Uterus (tissue), 4 donors: ENCODE data around the gene RTEL1. TPM values are rescaled to one million over a fixed set of nuclear protein-coding genes. Genes with fewer than 3 reads are reported as not detected.

Experiments used
- DNase-seq, 2 donors: peaks; one replicate each; pipeline ENCODE4 v3.0.0-alpha.2; 2019 to 2020
- H3K27ac ChIP-seq, 2 donors: fragments of 200-600 bp; sonication (generic); 1 replicate in 1 of 2; 2 replicates in 1 of 2; pipeline ENCODE4 v1.5.1; 2016 to 2018
- H3K27me3 ChIP-seq, 2 donors: fragments of 200-600 bp; sonication (generic); one replicate each; pipeline ENCODE4 v1.5.1; 2018 to 2019; ENCODE audit warnings: control low read depth in 1 of 2
- H3K36me3 ChIP-seq, 2 donors: fragments of 200-600 bp; sonication (generic); one replicate each; pipeline ENCODE4 v1.5.1; 2019; ENCODE audit warnings: control low read depth in 1 of 2
- H3K4me1 ChIP-seq, 2 donors: fragments of 200-600 bp; sonication (generic); one replicate each; pipeline ENCODE4 v1.5.1; 2018 to 2019; ENCODE audit warnings: control low read depth in 1 of 2
- H3K4me3 ChIP-seq, 2 donors: fragments of 200-600 bp; sonication (generic); 1 replicate in 1 of 2; 2 replicates in 1 of 2; pipeline ENCODE4 v1.5.1; 2018 to 2019; ENCODE audit warnings: mild to moderate bottlenecking in 1 of 2
- H3K9me3 ChIP-seq, 2 donors: fragments of 200-600 bp; sonication (generic); one replicate each; pipeline ENCODE4 v1.5.1; 2019; ENCODE audit warnings: control low read depth in 1 of 2
- POLR2A ChIP-seq, 2 donors: fragments of 450-650 bp; IDR thresholded peaks; one replicate each; pipeline ENCODE4 v1.6.1; 2016; ENCODE audit warnings: antibody characterized with exemption in 2 of 2, mild to moderate bottlenecking in 1 of 2, moderate library complexity in 1 of 2
- intact Hi-C: fragments of 100-400 bp; cut with DNase I; formaldehyde crosslinking; loops from one replicate; pipeline ENCODE4 v1.15.1; 2023; ENCODE audit warnings: low total_unique reads
- total RNA-seq, 4 donors: library from RNA; depleted of rRNA in 3 of 4; stranded (reverse); fragments of >200 nt in 3 of 4; gene quantifications; one replicate each; pipeline versions ENCODE4 v1.1.0 to v1.2.4, GENCODE V29; 2014 to 2023
- TF ChIP-seq, protein P1 (sequence below), 4 experiments: fragments of 200-600 bp in 2 of 4; fragments of 450-650 bp in 2 of 4; sonication (generic) in 2 of 4; IDR thresholded peaks; one replicate each; pipeline ENCODE4 v1.5.1; 2016 to 2019; ENCODE audit warnings: antibody characterized with exemption in 4 of 4, mild to moderate bottlenecking in 2 of 4, moderate library complexity in 1 of 4
- donor health status: DM: yes; HTN: yes; CAD: no.

RTEL1 gene
- total RNA-seq, 4 donors from 2014 or later = 17.4 to 56.5 (median 26.6) TPM

DNA sequence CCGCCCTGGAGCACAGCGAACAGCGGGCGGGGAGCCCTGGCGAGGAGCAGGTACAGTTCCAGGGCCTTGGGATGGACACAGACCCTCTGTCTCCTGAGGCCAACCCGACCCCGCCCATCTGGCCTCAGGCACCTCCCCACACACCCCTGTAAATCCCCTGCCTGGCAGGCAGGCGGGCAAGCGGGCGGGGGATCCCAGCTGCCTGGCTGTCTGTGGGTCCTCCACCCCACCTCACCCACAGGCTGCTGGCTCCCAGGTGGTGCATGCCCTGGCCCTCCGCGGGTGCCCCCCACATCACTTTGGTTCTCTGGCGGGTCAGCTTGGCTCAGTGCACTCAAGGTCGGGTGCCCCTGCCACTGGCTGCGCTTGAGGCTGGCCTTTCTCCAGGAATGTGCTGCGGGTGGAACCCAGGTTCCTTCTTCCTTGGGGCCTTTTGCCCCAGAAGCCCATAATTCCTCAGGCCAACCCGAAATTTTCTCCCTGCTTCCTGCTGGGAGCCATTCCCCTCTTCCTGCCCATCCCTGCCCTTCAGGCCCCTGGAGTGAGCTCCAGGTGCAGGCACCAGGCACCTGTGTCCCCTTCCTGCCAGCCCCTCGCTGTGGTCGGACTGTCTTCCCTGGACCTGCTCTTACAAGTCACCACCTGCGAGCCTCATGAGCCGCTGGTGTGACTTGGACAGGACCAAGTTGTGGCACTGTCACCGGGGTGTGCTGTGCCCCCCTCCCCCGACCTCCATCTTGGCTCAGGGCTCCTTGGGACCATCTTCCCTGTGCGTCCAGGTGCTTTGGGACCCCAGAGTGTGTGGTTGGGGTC, 33.0 kb downstream of the RTEL1 start:
- Histone ChIP-seq H3K4me1 (peaks cover 0 to 13% of the 10 kb centered on the region in 2 donors), H3K9me3 (no peaks in the 10 kb centered on the region), H3K27ac (no peak overlapping the region), H3K4me3 (no peak overlapping the region), H3K36me3 (no peaks in the 10 kb centered on the region), H3K27me3 (no peaks in the 10 kb centered on the region)
- intact Hi-C loops = no loop called here
- TF ChIP-seq POLR2A (IDR thresholded peaks at IDR 0.05) = no peak
- TF ChIP-seq, protein P1, sequence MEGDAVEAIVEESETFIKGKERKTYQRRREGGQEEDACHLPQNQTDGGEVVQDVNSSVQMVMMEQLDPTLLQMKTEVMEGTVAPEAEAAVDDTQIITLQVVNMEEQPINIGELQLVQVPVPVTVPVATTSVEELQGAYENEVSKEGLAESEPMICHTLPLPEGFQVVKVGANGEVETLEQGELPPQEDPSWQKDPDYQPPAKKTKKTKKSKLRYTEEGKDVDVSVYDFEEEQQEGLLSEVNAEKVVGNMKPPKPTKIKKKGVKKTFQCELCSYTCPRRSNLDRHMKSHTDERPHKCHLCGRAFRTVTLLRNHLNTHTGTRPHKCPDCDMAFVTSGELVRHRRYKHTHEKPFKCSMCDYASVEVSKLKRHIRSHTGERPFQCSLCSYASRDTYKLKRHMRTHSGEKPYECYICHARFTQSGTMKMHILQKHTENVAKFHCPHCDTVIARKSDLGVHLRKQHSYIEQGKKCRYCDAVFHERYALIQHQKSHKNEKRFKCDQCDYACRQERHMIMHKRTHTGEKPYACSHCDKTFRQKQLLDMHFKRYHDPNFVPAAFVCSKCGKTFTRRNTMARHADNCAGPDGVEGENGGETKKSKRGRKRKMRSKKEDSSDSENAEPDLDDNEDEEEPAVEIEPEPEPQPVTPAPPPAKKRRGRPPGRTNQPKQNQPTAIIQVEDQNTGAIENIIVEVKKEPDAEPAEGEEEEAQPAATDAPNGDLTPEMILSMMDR (IDR thresholded peaks at IDR 0.05) = no peak
- DNase-seq = no peak

DNA sequence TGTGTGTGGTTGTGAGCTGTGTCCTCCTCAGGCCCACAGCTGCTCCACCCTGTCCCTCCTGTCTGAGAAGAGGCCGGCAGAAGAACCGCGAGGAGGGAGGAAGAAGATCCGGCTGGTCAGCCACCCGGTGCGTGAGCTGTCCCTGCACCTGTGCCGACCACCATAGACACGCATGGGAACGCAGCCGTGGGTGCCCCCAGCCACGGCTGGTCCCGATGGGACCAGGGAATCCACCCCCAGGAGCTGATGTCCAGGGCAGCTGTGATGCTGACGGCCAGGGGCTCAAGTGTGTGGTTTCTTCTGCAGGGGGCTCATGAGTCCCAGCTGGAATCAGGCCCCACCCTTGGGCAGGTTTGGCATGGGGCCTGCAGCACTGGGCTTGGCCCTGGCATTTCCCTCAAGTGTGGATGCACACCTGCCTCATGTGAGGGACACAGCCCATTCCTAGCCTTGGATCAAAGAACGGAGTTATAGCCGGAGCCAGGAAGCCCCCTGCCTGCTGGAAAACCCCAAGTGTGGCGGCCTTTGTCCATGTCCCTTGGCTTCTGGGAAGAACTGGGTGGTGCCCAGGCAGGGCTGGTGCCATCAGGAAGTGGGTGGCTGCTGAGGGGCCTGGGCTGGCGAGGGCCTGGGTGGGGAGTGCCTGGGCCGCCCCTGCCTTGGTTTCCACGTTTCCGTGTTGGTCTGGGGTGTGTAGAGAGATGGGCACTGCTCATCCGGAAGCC, 33.8 kb downstream of the RTEL1 start:
- DNase-seq = no peak
- peak overlapping the region in 1 of 2 donors; percentile 3 for H3K27ac ChIP-seq
- intact Hi-C loops = no loop called here
- no peaks in the 10 kb centered on the region for H3K36me3 ChIP-seq
- no peak overlapping the region for H3K4me3 ChIP-seq
- no peaks in the 10 kb centered on the region for H3K27me3 ChIP-seq
- H3K9me3 ChIP-seq = no peaks in the 10 kb centered on the region
- no peak for TF ChIP-seq POLR2A (IDR thresholded peaks at IDR 0.05)
- TF ChIP-seq, protein P1 (IDR thresholded peaks at IDR 0.05) = no peak
- H3K4me1 ChIP-seq = peaks cover 0 to 10% of the 10 kb centered on the region in 2 donors

DNA sequence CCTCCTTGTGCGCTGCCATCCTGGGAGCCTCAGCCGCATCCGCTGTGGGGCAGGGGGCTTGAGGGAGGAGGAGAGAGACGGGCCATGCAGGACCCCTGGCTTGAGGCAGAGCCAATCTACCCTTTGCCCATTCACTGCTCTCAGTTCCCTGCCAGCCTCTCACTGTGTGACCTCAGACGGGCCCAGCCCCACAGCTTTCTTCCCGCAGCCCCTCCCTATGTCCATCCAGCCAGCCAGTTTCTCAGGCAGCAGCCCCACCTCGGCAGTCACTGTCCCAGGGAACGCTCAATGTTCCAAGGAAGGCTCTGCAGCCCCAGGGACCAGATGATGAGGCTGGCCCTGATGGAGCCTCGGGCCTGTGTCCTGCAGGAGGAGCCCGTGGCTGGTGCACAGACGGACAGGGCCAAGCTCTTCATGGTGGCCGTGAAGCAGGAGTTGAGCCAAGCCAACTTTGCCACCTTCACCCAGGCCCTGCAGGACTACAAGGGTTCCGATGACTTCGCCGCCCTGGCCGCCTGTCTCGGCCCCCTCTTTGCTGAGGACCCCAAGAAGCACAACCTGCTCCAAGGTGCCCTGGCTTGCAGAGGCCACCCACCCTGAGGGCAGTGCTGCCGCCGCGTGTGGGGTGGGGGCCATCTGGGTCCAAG, 34.4 kb downstream of the RTEL1 start:
- Histone ChIP-seq H3K27me3 (no peaks in the 10 kb centered on the region), H3K4me3 (no peak overlapping the region), H3K36me3 (no peaks in the 10 kb centered on the region), H3K27ac (peak overlapping the region in 1 of 2 donors; percentile 3), H3K9me3 (no peaks in the 10 kb centered on the region), H3K4me1 (peaks cover 0 to 8% of the 10 kb centered on the region in 2 donors)
- intact Hi-C loops = no loop called here
- TF ChIP-seq, protein P1 (IDR thresholded peaks at IDR 0.05) = no peak
- TF ChIP-seq POLR2A (IDR thresholded peaks at IDR 0.05) = no peak
- DNase-seq = peak; percentile 18 to 23

DNA sequence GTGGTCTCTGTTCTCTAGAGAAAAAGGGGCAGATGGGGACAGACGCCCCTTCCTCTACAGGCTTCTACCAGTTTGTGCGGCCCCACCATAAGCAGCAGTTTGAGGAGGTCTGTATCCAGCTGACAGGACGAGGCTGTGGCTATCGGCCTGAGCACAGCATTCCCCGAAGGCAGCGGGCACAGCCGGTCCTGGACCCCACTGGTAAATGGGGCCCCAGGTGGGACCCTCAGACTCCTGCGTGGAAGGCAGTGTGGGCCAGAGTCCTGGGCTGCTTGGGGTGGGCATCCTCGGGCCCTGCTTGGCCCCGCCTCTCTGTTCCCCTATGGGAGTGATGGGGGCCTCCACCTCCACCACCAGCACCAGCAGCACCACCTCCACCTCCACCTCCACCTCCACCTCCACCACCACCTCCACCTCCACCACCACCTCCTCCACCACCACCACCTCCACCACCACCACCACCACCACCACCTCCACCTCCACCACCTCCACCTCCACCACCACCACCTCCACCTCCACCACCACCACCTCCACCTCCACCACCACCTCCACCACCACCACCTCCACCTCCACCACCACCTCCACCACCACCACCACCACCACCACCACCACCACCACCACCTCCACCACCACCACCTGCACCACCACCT, 35.1 kb downstream of the RTEL1 start:
- DNase-seq = peak in 1 of 2 donors; percentile 16
- Histone ChIP-seq H3K4me1 (peaks cover 0 to 8% of the 10 kb centered on the region in 2 donors), H3K4me3 (no peak overlapping the region), H3K36me3 (no peaks in the 10 kb centered on the region), H3K9me3 (no peaks in the 10 kb centered on the region), H3K27me3 (no peaks in the 10 kb centered on the region), H3K27ac (no peak overlapping the region)
- intact Hi-C loops = no loop called here
- TF ChIP-seq, protein P1 (IDR thresholded peaks at IDR 0.05) = no peak
- TF ChIP-seq POLR2A (IDR thresholded peaks at IDR 0.05) = no peak
